Ovary (tissue), 9 donors: ENCODE results near the gene SREBF1. TPM values are rescaled to one million over a fixed set of nuclear protein-coding genes. Genes with fewer than 3 reads are reported as not detected.

Experiments
- DNase-seq, 5 donors: peaks; one replicate each; pipeline ENCODE4 v3.0.0-alpha.2; 2019 to 2020
- H3K27ac ChIP-seq, 2 donors: fragments of 200-600 bp; one replicate each; pipeline versions ENCODE4 v1.5.1 to v1.8.0; 2019 to 2022
- H3K27me3 ChIP-seq: fragments of 200-600 bp; one replicate; pipeline ENCODE4 v1.8.0; 2022
- H3K36me3 ChIP-seq: fragments of 200-600 bp; sonication (generic); one replicate; pipeline ENCODE4 v1.5.1; 2019
- H3K4me1 ChIP-seq: one replicate; pipeline ENCODE4 v1.8.1; 2013; ENCODE audit warnings: mild to moderate bottlenecking, moderate library complexity; ENCODE audit not compliant: insufficient read depth
- H3K4me3 ChIP-seq: fragments of 200-600 bp; sonication (generic); one replicate; pipeline ENCODE4 v1.5.1; 2017
- H3K9me3 ChIP-seq, 2 donors: fragments of 200-600 bp in 1 of 2; sonication (generic) in 1 of 2; one replicate each; pipeline versions ENCODE4 v1.5.1 to v1.8.1; 2013 to 2019; ENCODE audit warnings: mild to moderate bottlenecking in 1 of 2, moderate library complexity in 1 of 2
- CTCF ChIP-seq, 3 donors: fragments of 450-650 bp in 2 of 3; fragments of 200-600 bp in 1 of 3; IDR thresholded peaks; one replicate each; pipeline versions ENCODE4 v1.5.1 to v1.8.0; 2016 to 2022; ENCODE audit warnings: antibody characterized with exemption in 3 of 3, mild to moderate bottlenecking in 1 of 3
- EP300 ChIP-seq: sonication (generic); formaldehyde crosslinking; IDR thresholded peaks from one replicate; pipeline ENCODE4 v1.6.1; 2017; ENCODE audit warnings: antibody characterized with exemption
- POLR2A ChIP-seq: fragments of 450-650 bp; IDR thresholded peaks from one replicate; pipeline ENCODE4 v1.6.1; 2017; ENCODE audit warnings: antibody characterized with exemption, mild to moderate bottlenecking, moderate library complexity
- WGBS, 3 donors: extraction: QIAGEN DNeasy Blood & Tissue Kit in 1 of 3; methylation state at CpG; one replicate each; pipeline versions ENCODE4 v1.1.5 to v1.1.7; 2013 to 2017; 5-methylcytosine and 5-hydroxymethylcytosine counted together
- intact Hi-C, 4 donors: fragments of 100-400 bp; cut with DNase I; formaldehyde crosslinking; loops; one replicate each; pipeline versions ENCODE4 v1.11.0 to v1.15.1; 2022 to 2023
- polyA plus RNA-seq, 2 donors: library from polyadenylated mRNA; stranded (reverse); fragments of 200-250 nt in 1 of 2; fragments of 350-450 nt in 1 of 2; fragmentation: Illumina TruSeq in 1 of 2; extraction: RNeasy Lipid Tissue Mini Kit (QIAGEN cat#74804) in 1 of 2; gene quantifications; one replicate each; pipeline ENCODE4 v1.2.3, GENCODE V29; 2013 to 2014
- total RNA-seq, 7 donors: library from RNA; depleted of rRNA in 2 of 7; stranded (reverse); fragments of >200 nt in 2 of 7; fragmentation: NEBNext Ultra II Directional in 3 of 7; extraction: Animal tissue kit (Norgen Biotek cat#: 25700) in 3 of 7; gene quantifications; one replicate each; pipeline versions ENCODE4 v1.1.0 to v1.2.4, GENCODE V29; 2016 to 2023
- donor health status: DM: no; HTN: no; CAD: no; lungs with moderate emphysema.
- donor health status: DM: no; HTN: no; CAD: no.
- donor health status: Bipolar disorder and iron deficiency.
- donor health status: DM: yes; HTN: yes; CAD: no.
- donor health status: DM: no; HTN: no; CAD: no.
- donor health status: DM: yes; HTN: yes; CAD: no.

SREBF1 gene
- total and polyA plus RNA-seq, 9 donors = 24.3 to 190 (median 88.2) TPM

GRCh38 chr17:17786998-17787397 lies 49.8 kb downstream of the SREBF1 start:
- no peaks in the 10 kb centered on the region for H3K27me3 ChIP-seq
- H3K36me3 ChIP-seq = no peaks in the 10 kb centered on the region
- TF ChIP-seq EP300 = no peak
- no peak for TF ChIP-seq POLR2A
- no peak for TF ChIP-seq CTCF (IDR thresholded peaks at IDR 0.05)
- intact Hi-C loops = no loop called here
- H3K4me3 ChIP-seq = no peak overlapping the region
- peaks cover 12% of the 10 kb centered on the region for H3K4me1 ChIP-seq
- 84 to 91% (median 85%) methylated on average over 2 of the region's 2 CpGs for WGBS, 3 donors
- H3K9me3 ChIP-seq = no peaks in the 10 kb centered on the region
- H3K27ac ChIP-seq = no peak overlapping the region
- no peak for DNase-seq

- no peaks in the 10 kb centered on the region for H3K27me3 ChIP-seq
- peaks cover 14% of the 10 kb centered on the region for H3K4me1 ChIP-seq
- no peak overlapping the region for H3K4me3 ChIP-seq
- H3K9me3 ChIP-seq = no peaks in the 10 kb centered on the region
- intact Hi-C loops = no loop called here
- H3K36me3 ChIP-seq = no peaks in the 10 kb centered on the region
- WGBS, 3 donors = 78 to 87% (median 83%) methylated on average over 11 of the region's 11 CpGs
- H3K27ac ChIP-seq = peak overlapping the region in 1 of 2 donors; percentile 10
- DNase-seq = peak in 2 of 5 donors; percentile 36 to 46
- TF ChIP-seq POLR2A (no peak), CTCF (IDR thresholded peaks at IDR 0.05) (no peak), EP300 (no peak)
These were observed 51.4 kb downstream of the SREBF1 start for GRCh38 chr17:17785407-17785806.

GRCh38 chr17:17784657-17785267 lies 52.0 kb downstream of the SREBF1 start:
- H3K36me3 ChIP-seq = no peaks in the 10 kb centered on the region
- no peak overlapping the region for H3K4me3 ChIP-seq
- WGBS, 3 donors = 77 to 79% (median 79%) methylated on average over 7 of the region's 7 CpGs
- H3K27me3 ChIP-seq = no peaks in the 10 kb centered on the region
- intact Hi-C loops = no loop called here
- H3K9me3 ChIP-seq = no peaks in the 10 kb centered on the region
- peak overlapping the region in 1 of 2 donors; percentile 10 for H3K27ac ChIP-seq
- peaks cover 16% of the 10 kb centered on the region for H3K4me1 ChIP-seq
- peak in 2 of 5 donors; percentile 41 to 52 for DNase-seq
- TF ChIP-seq EP300 (no peak), POLR2A (no peak), CTCF (IDR thresholded peaks at IDR 0.05) (no peak)

- no peaks in the 10 kb centered on the region for H3K27me3 ChIP-seq
These were observed 52.7 kb downstream of the SREBF1 start for GRCh38 chr17:17783825-17784656.

More at GRCh38 chr17:17783825-17784656, 52.7 kb downstream of the SREBF1 start:
- TF ChIP-seq CTCF (IDR thresholded peaks at IDR 0.05) (no peak), POLR2A (no peak), EP300 (no peak)
- Histone ChIP-seq H3K36me3 (no peaks in the 10 kb centered on the region), H3K27ac (peak overlapping the region; percentile 56 to 77), H3K4me3 (peak overlapping the region; percentile 50), H3K4me1 (peaks cover 17% of the 10 kb centered on the region), H3K9me3 (no peaks in the 10 kb centered on the region)
- DNase-seq = peak; percentile 61 to 78 (median 73)
- 13 to 21% (median 18%) methylated on average over 37 of the region's 37 CpGs for WGBS, 3 donors
- intact Hi-C loops = no loop called here
